Tibial nerve (tissue), 4 donors: ENCODE data around the gene CD300LF. TPM values are rescaled to one million over a fixed set of nuclear protein-coding genes. Genes with fewer than 3 reads are reported as not detected.
A peak's percentile ranks its signal among the peaks of the same experiment; 100 is the strongest.

ENCODE experiments used
- DNase-seq, 2 donors: peaks; one replicate each; pipeline ENCODE4 v3.0.0-alpha.2; 2019; ENCODE audit warnings: low spot score in 2 of 2
- H3K27ac ChIP-seq, 4 donors: fragments of 200-600 bp; sonication (generic) in 3 of 4; one replicate each; pipeline ENCODE4 v1.5.1; 2017 to 2019; ENCODE audit warnings: mild to moderate bottlenecking in 1 of 4
- H3K27me3 ChIP-seq, 2 donors: fragments of 200-600 bp; sonication (generic) in 1 of 2; one replicate each; pipeline versions ENCODE4 v1.5.1 to v1.6.0; 2017 to 2019
- H3K36me3 ChIP-seq, 3 donors: fragments of 200-600 bp; sonication (generic); one replicate each; pipeline ENCODE4 v1.5.1; 2018 to 2019
- H3K4me1 ChIP-seq, 4 donors: fragments of 200-600 bp; sonication (generic) in 3 of 4; one replicate each; pipeline ENCODE4 v1.5.1; 2017 to 2019
- H3K4me3 ChIP-seq, 4 donors: fragments of 200-600 bp; sonication (generic) in 3 of 4; one replicate each; pipeline ENCODE4 v1.5.1; 2017 to 2019; ENCODE audit warnings: mild to moderate bottlenecking in 1 of 4, moderate library complexity in 1 of 4
- H3K9me3 ChIP-seq, 4 donors: fragments of 200-600 bp; sonication (generic) in 3 of 4; one replicate each; pipeline ENCODE4 v1.5.1; 2017 to 2019
- EP300 ChIP-seq, 2 donors: sonication (generic); formaldehyde crosslinking; IDR thresholded peaks; one replicate each; pipeline ENCODE4 v1.6.1; 2017; ENCODE audit warnings: antibody characterized with exemption in 2 of 2, mild to moderate bottlenecking in 1 of 2
- POLR2A ChIP-seq, 2 donors: fragments of 450-650 bp; IDR thresholded peaks; one replicate each; pipeline ENCODE4 v1.6.1; 2017; ENCODE audit warnings: antibody characterized with exemption in 2 of 2, mild to moderate bottlenecking in 2 of 2, moderate library complexity in 2 of 2
- WGBS, 2 donors: methylation state at CpG; one replicate each; pipeline ENCODE4 v1.1.5; 2018; 5-methylcytosine and 5-hydroxymethylcytosine counted together
- total RNA-seq, 4 donors: library from RNA; depleted of rRNA; stranded (reverse); fragments of >200 nt; gene quantifications; one replicate each; pipeline ENCODE4 v1.1.0, GENCODE V29; 2016
- TF ChIP-seq, protein P1 (sequence below), 5 experiments: fragments of 200-600 bp in 3 of 5; fragments of 450-650 bp in 2 of 5; sonication (generic) in 3 of 5; IDR thresholded peaks; one replicate each; pipeline ENCODE4 v1.5.1; 2016 to 2019; ENCODE audit warnings: antibody characterized with exemption in 5 of 5, mild to moderate bottlenecking in 3 of 5, moderate library complexity in 2 of 5

CD300LF gene
- total RNA-seq, 4 donors from 2014 or later = 2.1 TPM; not detected in 3

DNA sequence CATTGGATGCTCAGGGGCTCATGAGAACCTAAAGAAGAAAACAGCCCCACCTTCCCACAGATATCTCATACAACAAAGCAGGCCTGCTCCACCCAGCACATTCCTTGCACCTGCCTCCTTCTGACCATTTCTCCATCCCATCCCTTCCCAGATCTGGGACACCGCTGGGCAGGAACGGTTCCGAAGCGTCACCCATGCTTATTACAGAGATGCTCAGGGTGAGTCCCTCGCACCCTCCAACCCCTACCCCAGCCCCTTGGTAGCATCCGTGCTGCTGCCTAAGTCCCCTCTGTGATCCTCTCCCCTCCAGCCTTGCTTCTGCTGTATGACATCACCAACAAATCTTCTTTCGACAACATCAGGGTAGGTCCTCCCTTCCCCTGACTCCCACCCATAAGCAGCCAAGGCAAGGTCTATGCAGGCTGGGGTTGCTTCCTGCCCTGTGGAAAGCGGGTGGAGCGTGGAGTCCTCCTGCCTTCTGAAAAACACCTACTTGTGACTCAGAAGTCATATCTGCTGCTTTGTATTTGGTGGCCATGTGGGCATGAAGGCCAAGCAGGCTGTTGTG lies 30.3 kb upstream of the CD300LF start:
- 89 to 94% methylated on average over 9 of the region's 9 CpGs for WGBS, 2 donors
- DNase-seq = no peak
- Histone ChIP-seq H3K4me1 (peaks cover 0 to 46% (median 32%) of the 10 kb centered on the region in 4 donors), H3K4me3 (no peak overlapping the region), H3K27me3 (peaks cover 0 to 46% of the 10 kb centered on the region in 2 donors), H3K9me3 (no peaks in the 10 kb centered on the region), H3K36me3 (no peaks in the 10 kb centered on the region), H3K27ac (peak overlapping the region in 1 of 4 donors; percentile 25)
- TF ChIP-seq EP300 (IDR thresholded peaks at IDR 0.05) (no peak), POLR2A (IDR thresholded peaks at IDR 0.05) (no peak)
- TF ChIP-seq, protein P1, sequence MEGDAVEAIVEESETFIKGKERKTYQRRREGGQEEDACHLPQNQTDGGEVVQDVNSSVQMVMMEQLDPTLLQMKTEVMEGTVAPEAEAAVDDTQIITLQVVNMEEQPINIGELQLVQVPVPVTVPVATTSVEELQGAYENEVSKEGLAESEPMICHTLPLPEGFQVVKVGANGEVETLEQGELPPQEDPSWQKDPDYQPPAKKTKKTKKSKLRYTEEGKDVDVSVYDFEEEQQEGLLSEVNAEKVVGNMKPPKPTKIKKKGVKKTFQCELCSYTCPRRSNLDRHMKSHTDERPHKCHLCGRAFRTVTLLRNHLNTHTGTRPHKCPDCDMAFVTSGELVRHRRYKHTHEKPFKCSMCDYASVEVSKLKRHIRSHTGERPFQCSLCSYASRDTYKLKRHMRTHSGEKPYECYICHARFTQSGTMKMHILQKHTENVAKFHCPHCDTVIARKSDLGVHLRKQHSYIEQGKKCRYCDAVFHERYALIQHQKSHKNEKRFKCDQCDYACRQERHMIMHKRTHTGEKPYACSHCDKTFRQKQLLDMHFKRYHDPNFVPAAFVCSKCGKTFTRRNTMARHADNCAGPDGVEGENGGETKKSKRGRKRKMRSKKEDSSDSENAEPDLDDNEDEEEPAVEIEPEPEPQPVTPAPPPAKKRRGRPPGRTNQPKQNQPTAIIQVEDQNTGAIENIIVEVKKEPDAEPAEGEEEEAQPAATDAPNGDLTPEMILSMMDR (IDR thresholded peaks at IDR 0.05) = no peak

DNA sequence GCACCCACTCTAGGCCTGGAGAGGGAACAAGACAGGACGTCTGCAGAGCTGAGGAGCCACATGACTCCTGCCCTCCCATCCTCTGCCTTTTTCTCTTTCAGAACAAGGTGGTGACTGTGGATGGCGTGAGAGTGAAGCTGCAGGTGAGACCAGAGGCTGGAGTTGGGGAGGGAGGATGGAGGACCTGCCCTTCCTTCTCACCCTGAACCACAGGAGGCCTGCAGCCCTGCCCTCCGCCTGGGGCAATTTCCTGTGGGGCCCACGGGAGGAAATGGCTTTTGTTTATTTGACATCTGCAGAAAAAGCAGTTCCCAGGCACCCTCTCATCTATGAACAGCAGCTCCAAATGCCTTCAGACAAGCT lies 29.4 kb upstream of the CD300LF start:
- Histone ChIP-seq H3K36me3 (no peaks in the 10 kb centered on the region), H3K4me1 (peaks cover 0 to 49% (median 32%) of the 10 kb centered on the region in 4 donors), H3K27me3 (peaks cover 0 to 55% of the 10 kb centered on the region in 2 donors), H3K9me3 (no peaks in the 10 kb centered on the region), H3K4me3 (no peak overlapping the region), H3K27ac (peak overlapping the region in 1 of 4 donors; percentile 25)
- no peak for DNase-seq
- 35 to 36% methylated on average over 3 to 4 of the region's 4 CpGs for WGBS, 2 donors
- no peak for TF ChIP-seq POLR2A (IDR thresholded peaks at IDR 0.05)
- no peak for TF ChIP-seq EP300 (IDR thresholded peaks at IDR 0.05)
- TF ChIP-seq, protein P1 (IDR thresholded peaks at IDR 0.05) = no peak

DNA sequence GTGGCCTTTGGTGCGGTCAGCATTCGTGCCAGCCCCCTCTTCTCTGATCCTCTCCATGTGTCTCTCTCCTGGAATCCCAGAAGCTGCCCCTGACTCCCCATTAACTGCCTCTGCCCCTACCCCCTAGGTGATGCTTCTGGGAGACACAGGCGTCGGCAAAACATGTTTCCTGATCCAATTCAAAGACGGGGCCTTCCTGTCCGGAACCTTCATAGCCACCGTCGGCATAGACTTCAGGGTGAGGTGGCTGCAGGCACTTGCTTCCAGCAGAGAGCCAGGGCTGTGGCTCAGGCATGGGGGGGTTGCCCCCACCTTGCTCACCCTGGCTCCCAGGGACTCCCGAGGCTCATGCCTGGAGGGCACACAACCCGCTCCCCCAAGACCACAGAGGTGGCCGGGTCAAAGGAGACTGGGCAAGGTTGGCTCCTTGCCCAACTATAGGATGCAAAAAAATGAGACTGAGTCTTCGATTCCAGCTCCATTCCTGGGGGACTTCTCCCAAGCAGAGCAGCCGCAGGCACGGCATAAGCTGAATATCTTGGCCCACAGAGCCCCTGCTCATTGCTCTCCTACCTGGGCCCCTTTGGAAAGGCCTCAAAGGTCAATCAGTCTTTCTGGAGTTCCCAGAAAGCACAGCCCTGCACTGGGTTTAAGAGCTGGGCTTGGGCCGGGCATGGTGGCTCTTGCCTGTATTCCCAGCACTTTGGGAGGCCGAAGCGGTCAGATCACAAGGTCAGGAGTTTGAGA lies 28.1 kb upstream of the CD300LF start:
- H3K27me3 ChIP-seq = peaks cover 0 to 68% of the 10 kb centered on the region in 2 donors
- peaks cover 0 to 56% (median 33%) of the 10 kb centered on the region in 4 donors for H3K4me1 ChIP-seq
- TF ChIP-seq EP300 (IDR thresholded peaks at IDR 0.05) = no peak
- no peak for TF ChIP-seq POLR2A (IDR thresholded peaks at IDR 0.05)
- TF ChIP-seq, protein P1 (IDR thresholded peaks at IDR 0.05) = no peak
- H3K4me3 ChIP-seq = no peak overlapping the region
- H3K36me3 ChIP-seq = no peaks in the 10 kb centered on the region
- 71 to 80% methylated on average over 15 to 17 of the region's 17 CpGs for WGBS, 2 donors
- H3K27ac ChIP-seq = no peak overlapping the region
- no peaks in the 10 kb centered on the region for H3K9me3 ChIP-seq
- DNase-seq = no peak

DNA sequence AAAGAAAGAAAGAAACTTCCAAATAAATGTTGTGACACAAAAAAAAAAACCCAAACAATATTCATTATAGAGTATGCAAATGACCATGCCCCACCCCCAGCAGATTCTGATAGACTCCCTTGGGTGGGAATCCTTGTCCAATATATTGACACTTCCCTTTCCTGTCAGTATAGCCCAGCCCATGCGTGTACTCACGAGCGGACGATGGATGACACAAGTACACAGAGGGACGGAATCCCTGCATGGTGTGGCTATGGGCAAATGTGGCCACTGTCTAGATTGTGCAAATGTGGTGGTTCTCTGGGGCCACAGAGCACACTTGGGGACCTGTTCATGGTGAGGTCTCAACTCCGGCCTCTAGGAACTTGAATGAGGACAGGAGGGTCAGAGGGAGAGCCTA lies 27.4 kb upstream of the CD300LF start:
- Histone ChIP-seq H3K9me3 (no peaks in the 10 kb centered on the region), H3K27ac (no peak overlapping the region), H3K4me3 (no peak overlapping the region), H3K27me3 (peaks cover 0 to 75% of the 10 kb centered on the region in 2 donors), H3K36me3 (no peaks in the 10 kb centered on the region), H3K4me1 (peaks cover 0 to 51% (median 28%) of the 10 kb centered on the region in 4 donors)
- TF ChIP-seq POLR2A (IDR thresholded peaks at IDR 0.05) (no peak), EP300 (IDR thresholded peaks at IDR 0.05) (no peak)
- TF ChIP-seq, protein P1 (IDR thresholded peaks at IDR 0.05) = no peak
- WGBS, 2 donors = 79 to 90% methylated on average over 6 of the region's 6 CpGs
- no peak for DNase-seq

DNA sequence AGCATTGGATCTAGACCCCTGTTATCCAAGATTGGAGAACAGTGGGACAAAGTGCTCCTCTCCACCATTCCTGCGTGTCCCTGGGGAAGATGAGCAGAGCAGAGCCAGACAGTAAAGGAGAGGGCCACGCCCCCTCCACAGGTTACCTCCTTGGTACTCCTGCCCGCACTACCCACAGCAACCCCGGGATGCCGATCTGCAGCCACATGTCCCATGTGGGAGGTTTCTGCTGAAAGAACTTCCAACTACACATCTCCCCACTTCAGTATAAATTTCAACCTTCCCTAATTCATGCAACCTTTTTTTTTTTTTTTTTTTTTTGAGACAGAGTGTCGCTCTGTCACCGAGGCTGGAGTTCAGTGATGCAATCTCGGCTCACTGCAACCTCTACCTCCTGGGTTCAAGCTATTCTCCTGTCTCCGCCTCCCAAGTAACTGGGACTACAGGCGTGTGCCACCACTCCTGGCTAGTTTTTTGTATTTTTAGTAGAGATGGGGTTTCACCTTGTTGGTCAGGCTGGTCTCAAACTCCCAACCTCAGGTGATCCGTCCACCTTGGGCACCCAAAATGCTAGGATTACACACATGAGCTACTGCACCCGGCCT lies 26.6 kb upstream of the CD300LF start:
- no peaks in the 10 kb centered on the region for H3K36me3 ChIP-seq
- H3K27me3 ChIP-seq = peaks cover 0 to 77% of the 10 kb centered on the region in 2 donors
- no peak for DNase-seq
- peaks cover 0 to 44% (median 24%) of the 10 kb centered on the region in 4 donors for H3K4me1 ChIP-seq
- H3K27ac ChIP-seq = no peak overlapping the region
- TF ChIP-seq, protein P1 (IDR thresholded peaks at IDR 0.05) = no peak
- no peak overlapping the region for H3K4me3 ChIP-seq
- WGBS, 2 donors = 82 to 86% methylated on average over 12 of the region's 12 CpGs
- H3K9me3 ChIP-seq = no peaks in the 10 kb centered on the region
